ENCODE measurements around the gene RPS21.

DNA sequence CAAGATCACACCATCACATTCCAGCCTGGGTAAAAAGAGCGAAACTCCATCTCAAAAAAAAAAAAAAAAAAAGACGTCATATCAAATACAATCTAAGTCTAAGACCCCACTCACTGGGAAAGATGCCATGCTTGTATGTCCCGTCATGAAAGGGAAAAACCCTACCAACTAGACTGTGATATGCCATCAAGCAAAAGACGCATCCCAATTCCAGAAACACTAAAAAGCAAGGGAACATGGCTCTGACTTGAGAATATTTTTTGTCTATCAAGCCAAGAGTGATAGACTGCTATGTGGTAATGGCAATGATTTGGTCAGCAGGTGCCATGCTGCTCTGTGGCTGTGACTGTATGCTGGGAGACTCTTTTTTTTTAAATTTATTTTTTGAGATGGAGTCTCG is 42.8 kb upstream of the RPS21 start:
- TF ChIP-seq, protein P1, sequence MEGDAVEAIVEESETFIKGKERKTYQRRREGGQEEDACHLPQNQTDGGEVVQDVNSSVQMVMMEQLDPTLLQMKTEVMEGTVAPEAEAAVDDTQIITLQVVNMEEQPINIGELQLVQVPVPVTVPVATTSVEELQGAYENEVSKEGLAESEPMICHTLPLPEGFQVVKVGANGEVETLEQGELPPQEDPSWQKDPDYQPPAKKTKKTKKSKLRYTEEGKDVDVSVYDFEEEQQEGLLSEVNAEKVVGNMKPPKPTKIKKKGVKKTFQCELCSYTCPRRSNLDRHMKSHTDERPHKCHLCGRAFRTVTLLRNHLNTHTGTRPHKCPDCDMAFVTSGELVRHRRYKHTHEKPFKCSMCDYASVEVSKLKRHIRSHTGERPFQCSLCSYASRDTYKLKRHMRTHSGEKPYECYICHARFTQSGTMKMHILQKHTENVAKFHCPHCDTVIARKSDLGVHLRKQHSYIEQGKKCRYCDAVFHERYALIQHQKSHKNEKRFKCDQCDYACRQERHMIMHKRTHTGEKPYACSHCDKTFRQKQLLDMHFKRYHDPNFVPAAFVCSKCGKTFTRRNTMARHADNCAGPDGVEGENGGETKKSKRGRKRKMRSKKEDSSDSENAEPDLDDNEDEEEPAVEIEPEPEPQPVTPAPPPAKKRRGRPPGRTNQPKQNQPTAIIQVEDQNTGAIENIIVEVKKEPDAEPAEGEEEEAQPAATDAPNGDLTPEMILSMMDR (conservative IDR thresholded peaks at IDR 0.05; ENCODE audit: low read depth, low read length): no peak
- TF ChIP-seq RAD21 (IDR thresholded peaks at IDR 0.05; ENCODE audit: low read length) (no peak), POLR2A (IDR thresholded peaks at IDR 0.05; ENCODE audit: low read depth, low read length) (no peak), RCOR1 (IDR thresholded peaks at IDR 0.05; ENCODE audit: insufficient replicate concordance, low read length) (no peak), CEBPB (IDR thresholded peaks at IDR 0.05; ENCODE audit: low read depth, low read length) (no peak), RFX5 (IDR thresholded peaks at IDR 0.05; ENCODE audit: low read depth, low read length) (no peak), BHLHE40 (IDR thresholded peaks at IDR 0.05; ENCODE audit: low read depth, low read length) (no peak), USF2 (IDR thresholded peaks at IDR 0.05; ENCODE audit: low read depth, low read length) (no peak), FOS (IDR thresholded peaks at IDR 0.05; ENCODE audit: low read depth, low read length) (no peak), CHD1 (IDR thresholded peaks at IDR 0.05; ENCODE audit: low read depth, low read length) (no peak), SMC3 (IDR thresholded peaks at IDR 0.05; ENCODE audit: low read depth, low read length) (no peak)
- TF ChIP-seq, protein P2, sequence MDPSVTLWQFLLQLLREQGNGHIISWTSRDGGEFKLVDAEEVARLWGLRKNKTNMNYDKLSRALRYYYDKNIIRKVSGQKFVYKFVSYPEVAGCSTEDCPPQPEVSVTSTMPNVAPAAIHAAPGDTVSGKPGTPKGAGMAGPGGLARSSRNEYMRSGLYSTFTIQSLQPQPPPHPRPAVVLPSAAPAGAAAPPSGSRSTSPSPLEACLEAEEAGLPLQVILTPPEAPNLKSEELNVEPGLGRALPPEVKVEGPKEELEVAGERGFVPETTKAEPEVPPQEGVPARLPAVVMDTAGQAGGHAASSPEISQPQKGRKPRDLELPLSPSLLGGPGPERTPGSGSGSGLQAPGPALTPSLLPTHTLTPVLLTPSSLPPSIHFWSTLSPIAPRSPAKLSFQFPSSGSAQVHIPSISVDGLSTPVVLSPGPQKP (IDR thresholded peaks at IDR 0.05; ENCODE audit: borderline replicate concordance, low read depth, low read length): no peak

Data from IMR-90 (cell line).